Measurements from ENCODE around the gene RABGEF1. TPM values are rescaled to one million over a fixed set of nuclear protein-coding genes. Genes with fewer than 3 reads are reported as not detected.
"Not testable (repeated sequence)": the region's sequence is repeated elsewhere in the genome, so short reads cannot be mapped to it uniquely, and the experiment has no call there.

Gene RABGEF1
- total RNA-seq, 1 experiment from 2014 or later = 27.0 TPM

DNA sequence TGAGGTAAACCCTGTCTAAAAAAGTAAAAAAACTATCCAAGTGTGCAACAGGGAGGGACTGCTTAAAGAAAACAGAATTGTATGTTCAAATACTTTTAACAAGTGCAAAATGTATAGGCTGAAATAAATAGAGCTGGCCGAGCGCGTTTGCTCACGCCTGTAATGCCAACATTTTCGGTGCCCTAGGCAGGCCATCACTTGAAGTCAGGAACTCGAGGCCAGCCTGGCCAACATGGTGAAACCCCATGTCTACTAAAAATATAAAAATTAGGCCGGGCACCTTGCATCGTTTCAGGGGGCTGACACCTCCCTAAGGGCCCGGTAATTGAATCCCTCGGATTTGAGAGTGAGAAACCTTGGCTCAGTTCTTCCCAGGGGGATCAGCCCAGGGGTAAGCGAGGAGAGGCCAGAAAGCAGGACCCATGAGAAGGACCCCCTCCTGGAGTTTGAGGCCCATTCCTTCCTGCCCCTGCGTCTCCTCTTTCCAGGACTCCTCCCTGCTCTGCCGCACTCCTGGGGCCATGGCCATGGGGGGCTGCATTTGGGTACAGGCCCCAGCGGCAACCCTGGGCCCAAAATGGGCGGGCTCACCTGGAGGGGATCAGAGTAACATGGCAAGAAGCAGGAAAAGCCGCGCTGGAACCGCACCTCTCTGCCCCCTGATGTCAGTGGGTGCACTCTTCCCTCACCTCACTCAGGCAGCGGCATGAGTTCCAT, 105.0 kb downstream of the RABGEF1 start:
- DNase-seq (ENCODE audit: extremely low read depth, low read depth) = no peak

GRCh38 chr7:66846096-66846445, 105.5 kb downstream of the RABGEF1 start:
- not testable (repeated sequence) for DNase-seq (ENCODE audit: extremely low read depth, low read depth)

- not testable (repeated sequence) for DNase-seq (ENCODE audit: extremely low read depth, low read depth)
These were observed 107.0 kb downstream of the RABGEF1 start for GRCh38 chr7:66847523-66847855.

DNA sequence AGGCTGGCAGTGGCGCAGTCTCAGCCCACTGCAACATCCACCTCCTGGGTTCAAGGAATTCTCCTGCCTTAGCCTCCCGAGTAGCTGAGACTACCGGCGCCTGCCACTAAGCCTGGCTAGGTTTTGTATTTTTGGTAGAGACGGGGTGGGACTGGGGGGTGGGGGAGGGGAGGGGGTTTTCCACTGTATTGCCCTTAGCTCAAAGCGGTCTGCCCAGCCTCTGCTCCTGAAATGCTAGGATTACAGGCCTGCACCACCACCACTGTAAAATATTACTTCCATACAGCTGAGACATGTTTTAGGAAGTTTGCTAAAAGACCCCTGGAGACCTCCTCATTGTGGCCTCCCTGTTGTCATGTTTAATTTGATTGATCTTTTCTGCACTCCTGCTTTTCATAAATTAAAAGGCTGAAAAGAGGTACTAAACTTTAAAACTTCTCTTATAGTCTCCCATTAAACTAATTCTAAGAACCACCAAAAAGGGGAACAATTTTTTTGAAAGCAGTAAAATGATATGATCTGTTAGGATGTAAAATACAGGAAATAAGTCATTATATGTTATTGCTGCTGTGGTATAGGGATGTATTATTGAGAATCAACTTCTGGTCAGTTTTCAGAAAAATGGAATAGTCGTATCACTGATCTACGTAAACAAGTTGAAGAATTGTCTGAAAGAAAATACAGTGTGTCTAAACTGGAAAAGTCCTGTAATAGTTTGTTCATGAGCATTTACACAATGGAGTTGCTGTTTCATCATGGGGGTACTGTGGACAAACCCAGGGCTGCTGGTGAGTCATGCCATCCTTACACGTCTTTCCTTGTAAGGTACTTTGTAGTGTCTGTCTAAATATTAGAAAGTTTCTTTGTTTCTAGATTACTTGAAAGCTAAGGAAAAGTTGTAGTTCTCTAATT, 107.6 kb downstream of the RABGEF1 start:
- DNase-seq (ENCODE audit: extremely low read depth, low read depth) = no peak

DNA sequence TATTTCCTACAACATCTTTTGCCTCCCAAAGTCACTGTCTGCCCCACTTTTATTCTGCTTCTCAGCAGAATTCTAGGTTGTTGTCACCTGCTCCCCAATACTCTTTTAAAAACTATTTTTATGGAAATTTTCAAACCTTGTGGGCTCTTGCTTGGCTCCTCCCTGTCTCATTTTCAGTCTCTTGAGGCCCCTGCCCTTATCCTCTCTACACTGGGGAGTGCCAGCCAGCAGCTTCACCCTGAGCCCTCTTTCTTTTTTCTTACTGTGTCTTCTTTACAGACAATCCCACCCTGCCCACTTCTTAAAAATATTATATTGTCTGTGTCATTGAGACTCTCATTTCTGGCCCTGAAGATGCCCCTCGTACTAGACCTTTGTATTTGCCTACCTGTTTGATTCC, 118.8 kb downstream of the RABGEF1 start:
- DNase-seq (ENCODE audit: extremely low read depth, low read depth) = no peak

DNA sequence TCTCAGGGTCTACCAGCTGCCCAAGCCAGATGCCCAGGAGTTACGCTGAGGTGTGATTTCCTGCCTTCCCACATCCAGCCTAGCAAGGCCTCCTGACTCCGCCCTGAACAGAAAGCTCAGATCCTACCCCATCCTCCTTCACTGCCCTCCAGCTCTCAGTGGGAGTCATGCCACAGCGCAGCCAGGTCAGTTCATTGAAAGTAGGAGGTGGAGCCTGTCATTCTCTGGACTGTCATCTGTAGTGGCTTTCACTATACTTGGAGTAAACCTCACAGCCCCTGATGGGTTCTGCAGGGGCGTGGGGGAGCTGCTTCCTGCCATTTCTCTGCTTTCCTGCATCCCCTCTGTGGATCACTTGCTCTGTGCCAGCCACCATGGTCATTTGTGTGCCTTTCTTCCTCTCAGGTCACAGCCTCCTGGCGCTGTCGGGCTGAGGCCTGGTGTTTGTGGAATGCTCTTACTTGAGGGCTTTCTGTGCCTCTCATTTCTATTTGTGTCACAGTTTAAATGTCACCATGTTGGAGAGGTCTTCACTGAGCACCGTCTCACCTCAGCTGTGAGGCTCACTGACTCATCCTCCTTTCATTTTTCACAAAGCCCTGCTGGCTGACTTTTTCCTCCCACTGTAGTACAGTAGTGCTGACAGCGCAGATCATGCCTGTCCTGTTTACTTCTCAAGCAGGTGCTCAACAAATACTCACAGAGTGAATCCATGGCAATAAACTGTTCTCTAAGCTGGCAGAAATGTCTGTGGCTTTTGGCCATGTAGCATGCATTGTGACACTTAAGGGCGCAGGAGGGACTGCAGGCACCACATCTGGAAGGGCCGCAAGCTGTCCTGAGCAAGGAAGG, 119.5 kb downstream of the RABGEF1 start:
- DNase-seq (ENCODE audit: extremely low read depth, low read depth) = peak; percentile 11

DNA sequence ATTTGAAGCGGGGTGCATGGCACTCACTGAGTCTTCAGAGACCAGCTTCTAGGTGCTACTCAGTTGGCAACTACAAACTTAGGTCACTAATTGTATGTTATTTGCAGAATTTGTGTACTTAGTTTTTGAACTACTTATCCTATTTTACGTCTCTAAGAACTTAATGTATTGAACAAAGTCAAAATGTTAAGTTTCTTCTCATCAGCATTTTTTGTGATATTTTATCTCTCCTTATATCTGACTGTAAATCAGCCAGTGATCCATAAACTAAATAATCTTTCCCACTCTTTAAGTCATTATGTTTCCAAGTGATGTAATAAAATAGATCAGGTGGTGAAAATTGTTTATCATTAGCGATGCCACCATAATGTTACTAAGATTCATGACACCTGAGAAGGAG, 120.2 kb downstream of the RABGEF1 start:
- DNase-seq (ENCODE audit: extremely low read depth, low read depth) = no peak

Small RNA genes lying within 50 kb of the gene (small RNA-seq; reads per million reads assigned to genes)
- gene AC027644.2 = 0 to 0.06 reads per million in 2 experiments

Other genes with a start within 250 kb of the RABGEF1 start
- 8.7 and 10.3 TPM in 2 replicates for gene KCTD7, start 111.9 kb upstream of the RABGEF1 start, total RNA-seq (2014; rRNA removed; shearing (Covaris generic))
- 95.2 and 97.8 TPM in 2 replicates for gene TMEM248, start 180.5 kb downstream of the RABGEF1 start, total RNA-seq (2014; rRNA removed; shearing (Covaris generic))